HG03378 (cell line): ENCODE results near the gene ENKD1.

Experiments
- ATAC-seq: cut with Tn5 transposase; IDR thresholded peaks from one replicate; pipeline ENCODE4 v1.9.1; 2021; ENCODE audit warnings: mild to moderate bottlenecking, moderate library complexity; ENCODE audit not compliant: unreplicated experiment

ENKD1 gene

GRCh38 chr16:67651847-67652246 lies 14.7 kb downstream of the ENKD1 start:
- ATAC-seq: no peak

- no peak for ATAC-seq
Observed at GRCh38 chr16:67651039-67651438, 15.5 kb downstream of the ENKD1 start.

- no peak for ATAC-seq
Observed at GRCh38 chr16:67650023-67650422, 16.5 kb downstream of the ENKD1 start.

GRCh38 chr16:67649494-67649931 lies 17.0 kb downstream of the ENKD1 start:
- ATAC-seq: no peak

GRCh38 chr16:67648764-67649407 lies 17.7 kb downstream of the ENKD1 start:
- ATAC-seq: no peak

GRCh38 chr16:67648088-67648763 lies 18.3 kb downstream of the ENKD1 start:
- ATAC-seq: no peak

- ATAC-seq: no peak
Observed at GRCh38 chr16:67647681-67648080, 18.9 kb downstream of the ENKD1 start.

- ATAC-seq: no peak
Observed at GRCh38 chr16:67647111-67647651, 19.4 kb downstream of the ENKD1 start.

GRCh38 chr16:67645397-67646121 lies 21.0 kb downstream of the ENKD1 start:
- no peak for ATAC-seq

- ATAC-seq: no peak
Observed at GRCh38 chr16:67644038-67644437, 22.5 kb downstream of the ENKD1 start.

- no peak for ATAC-seq
Observed at GRCh38 chr16:67641779-67642708, 24.5 kb downstream of the ENKD1 start.

- ATAC-seq: no peak
Observed at GRCh38 chr16:67637625-67638024, 28.9 kb downstream of the ENKD1 start.

- ATAC-seq: no peak
Observed at GRCh38 chr16:67636713-67637112, 29.8 kb downstream of the ENKD1 start.

GRCh38 chr16:67632415-67633172 lies 34.0 kb downstream of the ENKD1 start:
- ATAC-seq: no peak

GRCh38 chr16:67628216-67628615 lies 38.3 kb downstream of the ENKD1 start:
- ATAC-seq: no peak

GRCh38 chr16:67613808-67614207 lies 52.7 kb downstream of the ENKD1 start:
- ATAC-seq: no peak
